GM21526 (cell line): Measurements from ENCODE around the gene PHB1.

Experiments used
- ATAC-seq: cut with Tn5 transposase; IDR thresholded peaks from one replicate; pipeline ENCODE4 v1.9.1; 2021; ENCODE audit warnings: moderate library complexity; ENCODE audit not compliant: unreplicated experiment, low FRiP score

PHB1 gene

DNA sequence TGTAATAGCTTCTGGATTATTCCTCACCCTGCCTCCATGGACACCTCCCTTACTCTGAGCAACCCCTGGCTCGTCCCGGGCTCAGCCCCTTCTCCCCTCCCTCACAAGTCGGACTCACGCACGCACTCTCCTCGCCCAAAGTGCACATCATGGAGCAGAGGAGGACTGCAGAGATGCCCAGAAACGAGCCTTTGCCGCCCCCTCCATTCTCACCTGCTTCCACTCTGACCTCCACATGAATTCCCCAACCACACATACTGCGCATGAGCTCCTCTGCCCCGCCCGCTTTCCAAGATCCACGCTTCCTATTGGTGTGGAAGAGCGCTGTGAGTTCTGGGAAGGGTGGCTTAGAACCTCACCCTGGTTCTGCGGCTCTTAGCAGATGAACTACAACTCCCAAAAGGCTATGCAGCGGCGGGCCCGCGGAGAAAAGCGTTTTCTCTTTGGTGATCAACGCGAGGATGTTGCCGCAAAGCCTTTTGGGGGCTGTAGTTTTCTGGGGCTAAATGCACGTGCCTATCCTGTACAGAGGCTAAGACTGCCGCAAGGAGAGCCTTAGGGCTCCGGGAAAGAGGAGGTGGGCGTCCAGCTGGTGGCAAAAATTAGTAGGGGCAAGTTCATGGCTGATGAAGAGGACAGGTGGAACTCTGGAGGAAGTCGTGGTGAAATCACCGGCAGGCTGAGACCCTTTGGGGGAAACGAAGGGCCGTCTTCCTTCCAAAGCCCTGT lies at the start of gene PHB1:
Gene PHB1 (minus strand): TSS at position 261 of the 729 bp plus-strand sequence. CDS start 1,618 bp downstream, outside the sequence.
- ATAC-seq: peak; percentile 93

GRCh38 chr17:49464049-49464448 lies 49.4 kb upstream of the PHB1 start:
- no peak for ATAC-seq

GRCh38 chr17:49461580-49461979 lies 46.9 kb upstream of the PHB1 start:
- ATAC-seq: no peak

DNA sequence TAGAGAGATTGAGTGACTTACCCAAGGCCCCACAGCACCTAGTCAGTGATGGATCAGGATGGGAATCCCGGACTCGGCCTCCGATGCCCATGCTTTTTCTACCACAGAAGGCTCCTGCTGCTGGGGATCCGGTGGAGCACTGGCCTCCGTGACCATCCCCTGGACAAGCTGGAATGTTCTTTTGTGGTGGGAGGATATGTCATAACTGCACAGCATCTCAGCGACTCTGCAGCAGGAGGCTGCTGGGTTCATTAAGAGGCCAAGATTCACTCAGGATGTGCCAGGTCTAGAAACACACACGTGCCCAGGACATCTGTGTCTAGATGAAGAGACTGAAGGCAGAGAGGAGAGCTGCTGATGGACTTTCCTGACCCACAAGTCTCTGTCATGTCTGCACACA lies 45.7 kb upstream of the PHB1 start:
- no peak for ATAC-seq

DNA sequence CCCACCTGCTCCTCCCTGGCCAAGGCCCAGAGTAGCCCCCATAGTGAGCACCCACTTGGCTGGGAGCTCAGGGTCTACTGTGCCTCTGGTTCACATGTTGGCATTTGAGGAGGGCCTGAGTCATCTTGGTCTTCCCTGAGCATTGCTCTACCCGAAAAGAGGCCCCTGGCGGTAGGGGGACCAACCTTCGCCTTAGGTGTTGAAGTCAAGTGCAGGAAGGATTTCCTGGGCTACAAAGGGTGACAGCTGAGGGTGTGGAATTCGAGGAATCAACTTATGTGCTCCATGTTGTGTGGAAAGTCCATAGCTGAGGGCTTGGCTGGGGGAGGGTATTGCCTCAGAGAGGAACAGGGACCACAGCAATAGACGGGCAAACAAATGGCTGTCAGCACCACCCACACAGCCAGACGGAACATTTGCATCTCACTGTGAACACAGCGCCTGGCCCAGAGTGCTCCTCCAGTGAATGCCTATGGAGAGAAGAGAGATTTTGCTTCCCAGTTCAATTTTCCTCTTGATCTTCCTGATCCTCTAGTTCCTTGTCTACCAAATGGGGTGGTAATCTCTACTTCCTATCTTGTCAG lies 44.8 kb upstream of the PHB1 start:
- ATAC-seq: no peak

GRCh38 chr17:49457564-49458535 lies 43.2 kb upstream of the PHB1 start:
- no peak for ATAC-seq

GRCh38 chr17:49456183-49456965 lies 41.7 kb upstream of the PHB1 start:
- ATAC-seq: no peak

- no peak for ATAC-seq
Observed at GRCh38 chr17:49455272-49455861, 40.7 kb upstream of the PHB1 start.

GRCh38 chr17:49454050-49454449 lies 39.4 kb upstream of the PHB1 start:
- ATAC-seq: no peak

GRCh38 chr17:49452661-49453060 lies 38.0 kb upstream of the PHB1 start:
- no peak for ATAC-seq

DNA sequence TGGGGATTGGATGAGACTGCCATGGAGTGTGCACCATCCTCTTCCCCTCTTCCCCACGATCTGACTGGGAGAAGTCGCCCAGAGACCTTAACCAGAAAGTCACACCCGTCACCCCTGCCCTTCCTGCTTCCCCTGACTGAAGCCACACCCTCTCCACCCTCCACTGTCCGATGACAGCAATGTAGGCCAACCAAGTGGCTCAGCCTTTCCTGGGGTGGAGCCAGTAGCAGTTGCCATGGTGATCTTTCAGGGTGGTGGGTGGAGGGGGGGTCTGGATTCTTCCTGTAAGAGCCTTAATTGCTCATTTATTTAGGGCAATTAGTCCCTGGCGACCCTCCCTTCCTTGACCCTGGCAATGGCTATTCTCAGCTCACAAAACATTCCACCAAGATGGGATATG lies 37.5 kb upstream of the PHB1 start:
- no peak for ATAC-seq

- no peak for ATAC-seq
Observed at GRCh38 chr17:49450735-49451134, 36.1 kb upstream of the PHB1 start.

GRCh38 chr17:49450181-49450580 lies 35.5 kb upstream of the PHB1 start:
- ATAC-seq: no peak

- no peak for ATAC-seq
Observed at GRCh38 chr17:49447628-49448302, 33.1 kb upstream of the PHB1 start.

GRCh38 chr17:49445591-49445990 lies 30.9 kb upstream of the PHB1 start:
- ATAC-seq: no peak

DNA sequence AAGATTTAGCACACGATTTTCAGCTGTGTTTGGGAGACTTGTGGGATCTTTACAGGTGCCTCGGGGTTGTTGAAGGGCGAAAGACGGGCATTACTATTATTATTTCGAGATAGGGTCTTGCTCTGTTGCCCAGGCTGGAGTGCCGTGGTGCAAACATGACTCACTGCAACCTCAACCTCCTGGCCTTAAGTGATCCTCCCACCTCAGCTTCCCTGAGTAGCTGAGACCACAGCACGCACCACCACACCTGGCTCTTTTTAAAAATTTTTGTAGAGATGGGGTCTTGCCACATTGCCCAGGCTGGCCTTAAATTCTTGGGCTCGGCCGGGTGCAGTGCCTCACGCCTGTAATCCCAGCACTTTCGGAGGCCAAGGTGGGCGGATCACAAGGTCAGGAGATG lies 29.7 kb upstream of the PHB1 start:
- no peak for ATAC-seq

DNA sequence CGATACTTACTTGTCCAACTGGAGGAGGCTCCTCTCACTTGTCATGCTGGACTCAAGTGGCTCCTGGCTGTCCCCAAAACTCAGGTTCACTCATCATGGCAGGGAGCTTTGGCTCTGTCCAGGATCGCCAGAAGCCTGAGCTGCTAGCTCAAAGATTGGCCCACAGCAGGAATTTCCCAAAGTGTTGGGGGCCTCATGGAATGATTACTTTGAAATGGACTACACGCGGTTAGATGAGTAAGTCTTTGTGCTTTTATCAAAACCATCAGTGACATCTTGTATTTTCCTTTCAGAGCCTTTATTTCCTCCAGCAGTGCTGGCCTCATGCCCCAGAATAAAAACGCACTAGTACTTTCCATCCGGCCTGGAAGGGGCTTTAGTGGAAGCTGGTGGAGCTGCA lies 29.2 kb upstream of the PHB1 start:
- ATAC-seq: no peak

GRCh38 chr17:49442041-49442440 lies 27.4 kb upstream of the PHB1 start:
- no peak for ATAC-seq

- no peak for ATAC-seq
Observed at GRCh38 chr17:49441578-49441977, 26.9 kb upstream of the PHB1 start.

- ATAC-seq: no peak
Observed at GRCh38 chr17:49440581-49440980, 25.9 kb upstream of the PHB1 start.
